H54 (cell line): ENCODE measurements around the gene PAOX.
A peak's percentile ranks its signal among the peaks of the same experiment; 100 is the strongest.

Experiments
- DNase-seq: peaks from one replicate; pipeline ENCODE4 v3.0.0; 2011; ENCODE audit warnings: low spot score, mixed read lengths; ENCODE audit not compliant: insufficient read length
- FAIRE-seq: peaks from 3 replicates; lab custom pipeline; 2011; peaks lifted over from hg19 to GRCh38; lab: Jason Lieb, UNC
- POLR2A ChIP-seq: IDR thresholded peaks from 2 replicates; pipeline ENCODE4 v1.6.1; 2011; ENCODE audit warnings: low read depth, mild to moderate bottlenecking, low read length

The PAOX gene

GRCh38 chr10:133379152-133379800, at the start of gene PAOX:
TSS of gene PAOX (plus strand) at chr10:133379262. CDS start at chr10:133379317, 55 bp downstream.
- FAIRE-seq (no peak), DNase-seq (peak; percentile 72)
- peak; percentile 36; the same call in 1 of the 2 replicates for TF ChIP-seq POLR2A

- TF ChIP-seq POLR2A = no peak
- DNase-seq = peak; percentile 86
- FAIRE-seq = no peak
Observed at GRCh38 chr10:133329491-133330202, 49.4 kb upstream of the PAOX start.

- TF ChIP-seq POLR2A = no peak
- FAIRE-seq = no peak
Observed at GRCh38 chr10:133332936-133333699, 45.9 kb upstream of the PAOX start.

GRCh38 chr10:133334503-133335245, 44.4 kb upstream of the PAOX start:
- no peak for FAIRE-seq
- TF ChIP-seq POLR2A = no peak
- no peak for DNase-seq

More at GRCh38 chr10:133332936-133333699, 45.9 kb upstream of the PAOX start:
- no peak for DNase-seq

GRCh38 chr10:133335246-133336117, 43.6 kb upstream of the PAOX start:
- FAIRE-seq (no peak), DNase-seq (no peak)
- no peak for TF ChIP-seq POLR2A

- FAIRE-seq (no peak), DNase-seq (no peak)
- no peak for TF ChIP-seq POLR2A
Observed at GRCh38 chr10:133336118-133336576, 42.9 kb upstream of the PAOX start.

GRCh38 chr10:133336577-133337369, 42.3 kb upstream of the PAOX start, which contains the start of gene CALY:
TSS of gene CALY (minus strand) at chr10:133336896. CDS start at chr10:133328989, 7,907 bp downstream.
- no peak for TF ChIP-seq POLR2A
- no peak for FAIRE-seq
- DNase-seq = no peak

GRCh38 chr10:133337370-133337725, 41.7 kb upstream of the PAOX start:
- no peak for TF ChIP-seq POLR2A
- FAIRE-seq = no peak

GRCh38 chr10:133338080-133339071, 40.7 kb upstream of the PAOX start:
- no peak for TF ChIP-seq POLR2A
- DNase-seq (no peak), FAIRE-seq (no peak)

More at GRCh38 chr10:133337370-133337725, 41.7 kb upstream of the PAOX start:
- DNase-seq = no peak

- TF ChIP-seq POLR2A = no peak
- FAIRE-seq (no peak), DNase-seq (no peak)
Observed at GRCh38 chr10:133339708-133340380, 39.2 kb upstream of the PAOX start.
